Stomach smooth muscle (tissue), 2 donors: ENCODE data around the gene ECM1.
A peak's percentile ranks its signal among the peaks of the same experiment; 100 is the strongest.

Source experiments
- H3K27ac ChIP-seq: one replicate; pipeline ENCODE4 v1.7.0; 2013; ENCODE audit warnings: mild to moderate bottlenecking, low read length, inconsistent platforms
- H3K27me3 ChIP-seq, 2 donors: one replicate each; pipeline ENCODE4 v1.7.0; 2013; ENCODE audit warnings: low read length in 2 of 2; ENCODE audit not compliant: insufficient read depth in 2 of 2, control insufficient read depth in 1 of 2
- H3K36me3 ChIP-seq, 2 donors: one replicate each; pipeline ENCODE4 v1.7.0; 2013; ENCODE audit warnings: low read length in 2 of 2; ENCODE audit not compliant: control insufficient read depth in 2 of 2, insufficient read depth in 2 of 2
- H3K4me1 ChIP-seq: one replicate; pipeline ENCODE4 v1.7.0; 2013; ENCODE audit warnings: low read length; ENCODE audit not compliant: control insufficient read depth, insufficient read depth
- H3K4me3 ChIP-seq, 2 donors: one replicate each; pipeline ENCODE4 v1.7.0; 2013; ENCODE audit warnings: low read length in 2 of 2
- H3K9ac ChIP-seq, 2 donors: one replicate each; pipeline ENCODE4 v1.7.0; 2013; ENCODE audit warnings: low read length in 2 of 2, mild to moderate bottlenecking in 1 of 2
- H3K9me3 ChIP-seq, 2 donors: one replicate each; pipeline ENCODE4 v1.7.0; 2013; ENCODE audit warnings: low read length in 2 of 2; ENCODE audit not compliant: control insufficient read depth in 2 of 2
- donor health status: healthy.
- donor health status: Pancreatic carcinoma.

ECM1 gene

GRCh38 chr1:150511985-150512660, 4.2 kb downstream of the ECM1 start:
- Histone ChIP-seq H3K27me3 (no peaks in the 10 kb centered on the region), H3K9ac (no peak overlapping the region), H3K4me3 (no peak overlapping the region), H3K36me3 (peaks cover 0 to 9% of the 10 kb centered on the region in 2 donors), H3K9me3 (no peaks in the 10 kb centered on the region), H3K4me1 (peaks cover 26% of the 10 kb centered on the region), H3K27ac (no peak overlapping the region)

- Histone ChIP-seq H3K9me3 (no peaks in the 10 kb centered on the region), H3K4me1 (peaks cover 25% of the 10 kb centered on the region), H3K36me3 (peaks cover 0 to 9% of the 10 kb centered on the region in 2 donors), H3K27ac (no peak overlapping the region), H3K27me3 (no peaks in the 10 kb centered on the region), H3K9ac (no peak overlapping the region), H3K4me3 (no peak overlapping the region)
Observed at GRCh38 chr1:150512846-150513245, 4.9 kb downstream of the ECM1 start.

- Histone ChIP-seq H3K9ac (no peak overlapping the region), H3K9me3 (no peaks in the 10 kb centered on the region), H3K27me3 (no peaks in the 10 kb centered on the region), H3K36me3 (peaks cover 0 to 9% of the 10 kb centered on the region in 2 donors), H3K27ac (no peak overlapping the region), H3K4me1 (peaks cover 25% of the 10 kb centered on the region), H3K4me3 (no peak overlapping the region)
Observed at GRCh38 chr1:150513351-150513791, 5.5 kb downstream of the ECM1 start.

- Histone ChIP-seq H3K27me3 (no peaks in the 10 kb centered on the region), H3K4me1 (peaks cover 25% of the 10 kb centered on the region), H3K9me3 (no peaks in the 10 kb centered on the region), H3K9ac (no peak overlapping the region), H3K36me3 (peaks cover 0 to 9% of the 10 kb centered on the region in 2 donors), H3K27ac (peak overlapping the region; percentile 86), H3K4me3 (no peak overlapping the region)
Observed at GRCh38 chr1:150514260-150514659, 6.4 kb downstream of the ECM1 start.

GRCh38 chr1:150514913-150515327, 7.0 kb downstream of the ECM1 start:
- H3K27ac ChIP-seq, result peak overlapping the region; percentile 86

GRCh38 chr1:150515328-150516049, 7.6 kb downstream of the ECM1 start, which contains the start of gene FALEC:
Gene FALEC, plus strand, starts transcription at chr1:150515752.
- Histone ChIP-seq H3K4me1 (peaks cover 25% of the 10 kb centered on the region), H3K27me3 (no peaks in the 10 kb centered on the region), H3K27ac (peak within 1 kb of the TSS; percentile 86), H3K9ac (peak within 1 kb of the TSS; percentile 71 to 79), H3K36me3 (peaks cover 0 to 9% of the 10 kb centered on the region in 2 donors), H3K9me3 (no peaks in the 10 kb centered on the region), H3K4me3 (peak within 1 kb of the TSS; percentile 86 to 93)

More at GRCh38 chr1:150514913-150515327, 7.0 kb downstream of the ECM1 start:
- peak overlapping the region; percentile 71 to 79 for H3K9ac ChIP-seq
- H3K4me3 ChIP-seq, result peak overlapping the region; percentile 86 to 93
- H3K4me1 ChIP-seq, result peaks cover 25% of the 10 kb centered on the region
- H3K9me3 ChIP-seq, result no peaks in the 10 kb centered on the region
- H3K36me3 ChIP-seq, result peaks cover 0 to 9% of the 10 kb centered on the region in 2 donors
- H3K27me3 ChIP-seq, result no peaks in the 10 kb centered on the region

GRCh38 chr1:150516050-150516591, 8.2 kb downstream of the ECM1 start:
- Histone ChIP-seq H3K4me1 (peaks cover 25% of the 10 kb centered on the region), H3K27ac (peak overlapping the region; percentile 86), H3K4me3 (peak overlapping the region; percentile 86 to 93), H3K9me3 (no peaks in the 10 kb centered on the region), H3K36me3 (peaks cover 0 to 9% of the 10 kb centered on the region in 2 donors), H3K9ac (peak overlapping the region; percentile 59 to 64), H3K27me3 (no peaks in the 10 kb centered on the region)

GRCh38 chr1:150516616-150517015, 8.7 kb downstream of the ECM1 start:
- Histone ChIP-seq H3K36me3 (peaks cover 0 to 5% of the 10 kb centered on the region in 2 donors), H3K9ac (peak overlapping the region in 1 of 2 donors; percentile 64), H3K9me3 (no peaks in the 10 kb centered on the region), H3K27ac (peak overlapping the region; percentile 86), H3K4me3 (peak overlapping the region; percentile 44 to 86), H3K4me1 (peaks cover 25% of the 10 kb centered on the region), H3K27me3 (no peaks in the 10 kb centered on the region)

- Histone ChIP-seq H3K27me3 (no peaks in the 10 kb centered on the region), H3K27ac (no peak overlapping the region), H3K36me3 (no peaks in the 10 kb centered on the region), H3K9ac (no peak overlapping the region), H3K4me1 (peaks cover 6% of the 10 kb centered on the region), H3K4me3 (no peak overlapping the region), H3K9me3 (no peaks in the 10 kb centered on the region)
Observed at GRCh38 chr1:150521196-150521968, 13.5 kb downstream of the ECM1 start.

GRCh38 chr1:150525348-150525747, 17.4 kb downstream of the ECM1 start:
- no peak overlapping the region for H3K4me3 ChIP-seq

More at GRCh38 chr1:150525348-150525747, 17.4 kb downstream of the ECM1 start:
- no peaks in the 10 kb centered on the region for H3K36me3 ChIP-seq
- H3K9ac ChIP-seq, result no peak overlapping the region
- peaks cover 7% of the 10 kb centered on the region for H3K4me1 ChIP-seq
- H3K27ac ChIP-seq, result no peak overlapping the region
- no peaks in the 10 kb centered on the region for H3K9me3 ChIP-seq
- no peaks in the 10 kb centered on the region for H3K27me3 ChIP-seq
